ENCODE data around the gene ACTL8.

ACTL8 gene

GRCh38 chr1:17755120-17755519 is at the start of gene ACTL8:
Gene ACTL8, plus strand, starts transcription at chr1:17755333. Its CDS starts 67,676 bp downstream, at chr1:17823009.
- H3K27ac ChIP-seq (ENCODE audit: low read length): no peak within 1 kb of the TSS
- H3K27me3 ChIP-seq (ENCODE audit: control insufficient read depth, insufficient read depth, low read length): no peaks in the 10 kb centered on the region
- no peaks in the 10 kb centered on the region for H3K4me1 ChIP-seq (ENCODE audit: control insufficient read depth, insufficient read depth, low read length)
- WGBS (ENCODE audit: insufficient coverage, insufficient read length): no CpG with 5 or more reads among the region's 12 CpGs
- H3K9me3 ChIP-seq (ENCODE audit: control insufficient read depth, insufficient read depth, low read length): peaks cover 6% of the 10 kb centered on the region
- no peak within 1 kb of the TSS for H3K4me3 ChIP-seq (ENCODE audit: low read length)
- no peak for DNase-seq (ENCODE audit: low read depth, low spot score)
- no peaks in the 10 kb centered on the region for H3K36me3 ChIP-seq (ENCODE audit: control insufficient read depth, insufficient read depth, low read length)

- WGBS (ENCODE audit: insufficient coverage, insufficient read length): no CpG with 5 or more reads among the region's 10 CpGs
- Histone ChIP-seq H3K4me3 (ENCODE audit: low read length) (no peak overlapping the region), H3K9me3 (ENCODE audit: control insufficient read depth, insufficient read depth, low read length) (peaks cover 2% of the 10 kb centered on the region; the same call in 1 of the 2 replicates), H3K27me3 (ENCODE audit: control insufficient read depth, insufficient read depth, low read length) (no peaks in the 10 kb centered on the region), H3K4me1 (ENCODE audit: control insufficient read depth, insufficient read depth, low read length) (no peaks in the 10 kb centered on the region), H3K27ac (ENCODE audit: low read length) (no peak overlapping the region), H3K36me3 (ENCODE audit: control insufficient read depth, insufficient read depth, low read length) (no peaks in the 10 kb centered on the region)
- DNase-seq (ENCODE audit: low read depth, low spot score): no peak
Observed at GRCh38 chr1:17706445-17706844, 48.7 kb upstream of the ACTL8 start.

- H3K4me1 ChIP-seq (ENCODE audit: control insufficient read depth, insufficient read depth, low read length): no peaks in the 10 kb centered on the region
- no peaks in the 10 kb centered on the region for H3K27me3 ChIP-seq (ENCODE audit: control insufficient read depth, insufficient read depth, low read length)
- no peak overlapping the region for H3K4me3 ChIP-seq (ENCODE audit: low read length)
- DNase-seq (ENCODE audit: low read depth, low spot score): no peak
- no CpG with 5 or more reads among the region's 3 CpGs for WGBS (ENCODE audit: insufficient coverage, insufficient read length)
- H3K27ac ChIP-seq (ENCODE audit: low read length): no peak overlapping the region
- H3K36me3 ChIP-seq (ENCODE audit: control insufficient read depth, insufficient read depth, low read length): no peaks in the 10 kb centered on the region
- H3K9me3 ChIP-seq (ENCODE audit: control insufficient read depth, insufficient read depth, low read length): peaks cover 2% of the 10 kb centered on the region; the same call in 1 of the 2 replicates
Observed at GRCh38 chr1:17709981-17710380, 45.2 kb upstream of the ACTL8 start.

- WGBS (ENCODE audit: insufficient coverage, insufficient read length): no CpG with 5 or more reads among the region's 4 CpGs
- H3K36me3 ChIP-seq (ENCODE audit: control insufficient read depth, insufficient read depth, low read length): no peaks in the 10 kb centered on the region
Observed at GRCh38 chr1:17710889-17711576, 44.1 kb upstream of the ACTL8 start.

GRCh38 chr1:17711577-17711910 is 43.6 kb upstream of the ACTL8 start:
- DNase-seq (ENCODE audit: low read depth, low spot score): no peak
- H3K9me3 ChIP-seq (ENCODE audit: control insufficient read depth, insufficient read depth, low read length): peaks cover 2% of the 10 kb centered on the region; the same call in 1 of the 2 replicates
- no peaks in the 10 kb centered on the region for H3K36me3 ChIP-seq (ENCODE audit: control insufficient read depth, insufficient read depth, low read length)
- no peaks in the 10 kb centered on the region for H3K27me3 ChIP-seq (ENCODE audit: control insufficient read depth, insufficient read depth, low read length)
- no peak overlapping the region for H3K4me3 ChIP-seq (ENCODE audit: low read length)
- no peaks in the 10 kb centered on the region for H3K4me1 ChIP-seq (ENCODE audit: control insufficient read depth, insufficient read depth, low read length)
- H3K27ac ChIP-seq (ENCODE audit: low read length): no peak overlapping the region

More at GRCh38 chr1:17710889-17711576, 44.1 kb upstream of the ACTL8 start:
- H3K27me3 ChIP-seq (ENCODE audit: control insufficient read depth, insufficient read depth, low read length): no peaks in the 10 kb centered on the region
- no peak overlapping the region for H3K27ac ChIP-seq (ENCODE audit: low read length)
- H3K9me3 ChIP-seq (ENCODE audit: control insufficient read depth, insufficient read depth, low read length): peaks cover 2% of the 10 kb centered on the region; the same call in 1 of the 2 replicates
- no peak overlapping the region for H3K4me3 ChIP-seq (ENCODE audit: low read length)
- no peak for DNase-seq (ENCODE audit: low read depth, low spot score)
- H3K4me1 ChIP-seq (ENCODE audit: control insufficient read depth, insufficient read depth, low read length): no peaks in the 10 kb centered on the region

GRCh38 chr1:17711941-17712340 is 43.2 kb upstream of the ACTL8 start:
- DNase-seq (ENCODE audit: low read depth, low spot score): no peak
- no CpG with 5 or more reads among the region's 5 CpGs for WGBS (ENCODE audit: insufficient coverage, insufficient read length)
- Histone ChIP-seq H3K4me1 (ENCODE audit: control insufficient read depth, insufficient read depth, low read length) (no peaks in the 10 kb centered on the region), H3K4me3 (ENCODE audit: low read length) (no peak overlapping the region), H3K27ac (ENCODE audit: low read length) (no peak overlapping the region), H3K36me3 (ENCODE audit: control insufficient read depth, insufficient read depth, low read length) (no peaks in the 10 kb centered on the region), H3K9me3 (ENCODE audit: control insufficient read depth, insufficient read depth, low read length) (peaks cover 2% of the 10 kb centered on the region; the same call in 1 of the 2 replicates), H3K27me3 (ENCODE audit: control insufficient read depth, insufficient read depth, low read length) (no peaks in the 10 kb centered on the region)

- Histone ChIP-seq H3K9me3 (ENCODE audit: control insufficient read depth, insufficient read depth, low read length) (peaks cover 2% of the 10 kb centered on the region; the same call in 1 of the 2 replicates), H3K27ac (ENCODE audit: low read length) (no peak overlapping the region), H3K4me1 (ENCODE audit: control insufficient read depth, insufficient read depth, low read length) (no peaks in the 10 kb centered on the region)
Observed at GRCh38 chr1:17713993-17714392, 41.1 kb upstream of the ACTL8 start.

GRCh38 chr1:17717594-17718535 is 37.3 kb upstream of the ACTL8 start:
- no peak for DNase-seq (ENCODE audit: low read depth, low spot score)
- H3K27me3 ChIP-seq (ENCODE audit: control insufficient read depth, insufficient read depth, low read length): no peaks in the 10 kb centered on the region
- no peaks in the 10 kb centered on the region for H3K9me3 ChIP-seq (ENCODE audit: control insufficient read depth, insufficient read depth, low read length)
- H3K36me3 ChIP-seq (ENCODE audit: control insufficient read depth, insufficient read depth, low read length): no peaks in the 10 kb centered on the region
- H3K4me3 ChIP-seq (ENCODE audit: low read length): no peak overlapping the region
- no peak overlapping the region for H3K27ac ChIP-seq (ENCODE audit: low read length)
- no CpG with 5 or more reads among the region's 25 CpGs for WGBS (ENCODE audit: insufficient coverage, insufficient read length)
- no peaks in the 10 kb centered on the region for H3K4me1 ChIP-seq (ENCODE audit: control insufficient read depth, insufficient read depth, low read length)

More at GRCh38 chr1:17713993-17714392, 41.1 kb upstream of the ACTL8 start:
- Histone ChIP-seq H3K4me3 (ENCODE audit: low read length) (no peak overlapping the region), H3K27me3 (ENCODE audit: control insufficient read depth, insufficient read depth, low read length) (no peaks in the 10 kb centered on the region), H3K36me3 (ENCODE audit: control insufficient read depth, insufficient read depth, low read length) (no peaks in the 10 kb centered on the region)
- DNase-seq (ENCODE audit: low read depth, low spot score): no peak
- no CpG with 5 or more reads among the region's 5 CpGs for WGBS (ENCODE audit: insufficient coverage, insufficient read length)

GRCh38 chr1:17719874-17720273 is 35.3 kb upstream of the ACTL8 start:
- no peak for DNase-seq (ENCODE audit: low read depth, low spot score)
- Histone ChIP-seq H3K4me3 (ENCODE audit: low read length) (no peak overlapping the region), H3K36me3 (ENCODE audit: control insufficient read depth, insufficient read depth, low read length) (no peaks in the 10 kb centered on the region), H3K27me3 (ENCODE audit: control insufficient read depth, insufficient read depth, low read length) (no peaks in the 10 kb centered on the region), H3K9me3 (ENCODE audit: control insufficient read depth, insufficient read depth, low read length) (no peaks in the 10 kb centered on the region), H3K4me1 (ENCODE audit: control insufficient read depth, insufficient read depth, low read length) (no peaks in the 10 kb centered on the region), H3K27ac (ENCODE audit: low read length) (no peak overlapping the region)
- WGBS (ENCODE audit: insufficient coverage, insufficient read length): no CpG with 5 or more reads among the region's 5 CpGs

GRCh38 chr1:17721444-17721843 is 33.7 kb upstream of the ACTL8 start:
- Histone ChIP-seq H3K27ac (ENCODE audit: low read length) (no peak overlapping the region), H3K27me3 (ENCODE audit: control insufficient read depth, insufficient read depth, low read length) (no peaks in the 10 kb centered on the region), H3K4me1 (ENCODE audit: control insufficient read depth, insufficient read depth, low read length) (no peaks in the 10 kb centered on the region), H3K4me3 (ENCODE audit: low read length) (no peak overlapping the region), H3K36me3 (ENCODE audit: control insufficient read depth, insufficient read depth, low read length) (no peaks in the 10 kb centered on the region), H3K9me3 (ENCODE audit: control insufficient read depth, insufficient read depth, low read length) (no peaks in the 10 kb centered on the region)
- WGBS (ENCODE audit: insufficient coverage, insufficient read length): no CpG with 5 or more reads among the region's 2 CpGs
- DNase-seq (ENCODE audit: low read depth, low spot score): no peak

Data from iPS DF 6.9 (cell line).